GM10847 (cell line): Measurements from ENCODE around the gene BICD2.

Experiments used
- POLR2A ChIP-seq: IDR thresholded peaks from 2 replicates; pipeline ENCODE4 v1.6.1; 2011; ENCODE audit not compliant: insufficient read length; ENCODE audit errors: extremely low read depth

Gene BICD2

DNA sequence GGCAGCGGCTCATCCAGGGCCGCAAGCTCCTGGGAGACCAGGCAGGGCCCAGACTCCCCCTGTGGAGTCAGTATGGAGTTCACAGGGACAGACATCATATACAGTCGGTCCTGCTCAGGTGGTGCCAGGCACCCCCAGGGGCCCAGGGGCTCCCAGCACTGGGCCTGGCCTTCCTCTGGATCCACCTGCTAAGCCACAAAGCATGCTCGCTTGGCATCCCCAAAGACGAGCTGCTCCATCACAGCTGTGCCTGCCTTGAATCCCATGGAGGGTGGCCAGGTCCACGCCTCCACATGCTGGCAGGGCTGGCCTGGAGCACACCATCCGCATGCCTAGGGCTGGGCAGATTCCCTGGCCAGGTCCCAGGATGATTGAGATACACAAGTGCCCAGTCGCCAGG, 4.6 kb downstream of the BICD2 start:
- TF ChIP-seq POLR2A = no peak

- no peak for TF ChIP-seq POLR2A
Observed at GRCh38 chr9:92759446-92759845, 5.2 kb downstream of the BICD2 start.

- no peak for TF ChIP-seq POLR2A
Observed at GRCh38 chr9:92756792-92757191, 7.8 kb downstream of the BICD2 start.

- TF ChIP-seq POLR2A = no peak
Observed at GRCh38 chr9:92754091-92754745, 10.4 kb downstream of the BICD2 start.

GRCh38 chr9:92752812-92753404, 11.7 kb downstream of the BICD2 start:
- no peak for TF ChIP-seq POLR2A

DNA sequence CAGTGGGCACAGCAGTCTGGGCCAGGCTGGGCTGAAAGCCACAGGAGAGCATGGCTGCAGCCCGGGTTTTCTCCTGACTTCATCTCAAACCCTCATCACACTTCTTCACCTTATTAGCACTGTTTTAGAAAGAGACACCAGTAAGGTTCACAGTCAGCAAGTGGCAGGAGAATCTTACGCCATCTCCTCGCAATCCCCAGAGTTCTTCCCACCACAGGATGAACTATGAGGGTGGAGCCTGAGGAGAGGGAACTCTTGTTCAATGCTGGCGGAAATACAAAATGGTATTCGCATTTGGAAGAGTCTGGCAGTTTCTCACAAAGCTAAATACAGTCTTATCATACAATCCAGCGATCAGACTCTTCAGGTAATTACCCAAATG, 14.7 kb downstream of the BICD2 start:
- no peak for TF ChIP-seq POLR2A

DNA sequence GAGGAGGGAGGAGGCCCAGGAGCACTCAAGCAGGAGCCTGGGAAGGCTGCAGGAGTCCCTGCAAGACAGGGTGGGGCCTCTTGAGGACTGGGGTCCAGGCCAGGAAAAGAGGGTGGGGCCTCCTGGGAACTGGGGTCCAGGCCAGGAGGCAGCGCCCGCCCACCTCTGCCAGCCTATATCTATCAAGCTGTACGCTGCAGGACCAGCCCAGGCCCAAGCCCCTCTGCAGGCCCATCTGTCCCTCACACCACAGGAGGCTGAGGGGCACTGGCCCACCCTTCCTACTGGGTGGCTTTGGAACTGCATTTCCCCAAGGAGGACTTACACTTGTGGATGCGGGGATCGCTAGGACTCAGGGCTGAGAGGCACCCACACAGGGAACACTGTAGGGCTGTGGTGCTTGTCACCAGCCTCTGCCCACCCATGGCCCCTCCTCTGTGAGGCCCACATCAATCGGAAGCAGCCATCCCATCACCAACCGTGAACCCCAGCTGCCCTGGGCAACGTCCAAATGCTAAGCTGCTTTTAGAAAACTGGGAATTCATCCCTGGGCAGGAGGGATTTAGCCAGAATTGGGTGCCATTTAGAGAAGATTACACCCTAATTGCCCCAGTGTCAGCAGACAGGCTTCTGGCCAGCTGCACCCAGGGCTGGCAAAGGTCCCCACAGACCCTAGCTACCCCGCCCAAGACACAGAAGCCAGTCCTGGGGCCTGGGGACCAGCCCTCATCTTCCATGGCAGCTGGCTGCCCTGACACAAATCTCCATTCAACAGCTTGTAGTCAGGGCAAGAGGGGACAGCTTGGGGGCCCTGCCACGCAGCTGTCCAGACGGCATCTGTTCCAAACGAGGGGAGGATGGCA, 15.3 kb downstream of the BICD2 start:
- no peak for TF ChIP-seq POLR2A

DNA sequence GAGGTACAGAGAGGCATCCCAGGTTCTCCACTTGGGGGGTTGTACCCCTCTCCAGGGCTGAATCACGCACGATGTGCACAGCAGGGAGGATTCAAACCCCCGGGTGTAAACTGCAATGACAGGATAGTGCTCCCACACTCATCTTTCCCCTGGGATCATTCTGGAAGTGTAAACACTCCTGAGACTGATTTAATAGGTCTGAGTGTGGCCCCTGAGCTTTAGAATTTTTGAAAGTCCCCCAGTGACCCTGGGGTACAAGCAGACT, 16.5 kb downstream of the BICD2 start:
- no peak for TF ChIP-seq POLR2A

DNA sequence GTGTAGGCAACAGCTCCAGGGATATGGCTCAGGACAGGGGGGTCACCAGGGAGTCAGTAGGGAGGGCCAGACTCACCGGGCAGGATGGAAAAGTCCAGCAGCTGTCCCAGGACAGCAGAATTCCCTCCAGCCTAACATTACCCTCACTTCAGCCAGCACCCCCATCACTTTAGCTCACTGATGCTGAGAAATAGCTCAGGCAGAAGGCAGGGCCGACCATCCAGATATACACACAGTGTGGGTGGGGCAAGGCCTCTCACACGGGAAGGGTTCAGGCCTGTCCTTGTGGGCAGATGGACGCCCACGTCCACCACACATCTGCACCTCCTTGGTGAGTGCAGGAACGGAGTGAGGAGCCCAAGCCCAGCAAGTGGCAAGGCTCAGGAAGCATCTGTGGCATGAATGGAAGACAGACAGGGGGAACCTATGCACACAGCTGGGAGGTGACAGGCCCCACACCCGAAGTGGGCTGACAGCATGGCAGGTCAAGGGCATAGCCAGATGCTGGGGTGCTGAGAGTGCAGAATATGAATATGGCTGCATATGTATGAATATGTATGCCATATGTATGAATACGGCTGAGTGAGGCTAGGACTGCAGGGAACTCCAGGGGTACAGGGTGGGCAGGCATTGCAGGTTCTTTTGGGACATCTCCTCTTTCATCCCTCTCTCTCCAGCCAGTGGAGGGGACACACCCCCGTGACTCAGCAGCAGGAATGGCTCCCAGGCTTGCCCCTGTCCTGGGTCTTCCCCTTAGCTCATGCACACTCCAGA, 17.0 kb downstream of the BICD2 start:
- TF ChIP-seq POLR2A = no peak

GRCh38 chr9:92746567-92747458, 17.8 kb downstream of the BICD2 start:
- TF ChIP-seq POLR2A = no peak

GRCh38 chr9:92745881-92746280, 18.8 kb downstream of the BICD2 start:
- no peak for TF ChIP-seq POLR2A

- no peak for TF ChIP-seq POLR2A
Observed at GRCh38 chr9:92745331-92745730, 19.3 kb downstream of the BICD2 start.

- no peak for TF ChIP-seq POLR2A
Observed at GRCh38 chr9:92740969-92741368, 23.7 kb downstream of the BICD2 start.

DNA sequence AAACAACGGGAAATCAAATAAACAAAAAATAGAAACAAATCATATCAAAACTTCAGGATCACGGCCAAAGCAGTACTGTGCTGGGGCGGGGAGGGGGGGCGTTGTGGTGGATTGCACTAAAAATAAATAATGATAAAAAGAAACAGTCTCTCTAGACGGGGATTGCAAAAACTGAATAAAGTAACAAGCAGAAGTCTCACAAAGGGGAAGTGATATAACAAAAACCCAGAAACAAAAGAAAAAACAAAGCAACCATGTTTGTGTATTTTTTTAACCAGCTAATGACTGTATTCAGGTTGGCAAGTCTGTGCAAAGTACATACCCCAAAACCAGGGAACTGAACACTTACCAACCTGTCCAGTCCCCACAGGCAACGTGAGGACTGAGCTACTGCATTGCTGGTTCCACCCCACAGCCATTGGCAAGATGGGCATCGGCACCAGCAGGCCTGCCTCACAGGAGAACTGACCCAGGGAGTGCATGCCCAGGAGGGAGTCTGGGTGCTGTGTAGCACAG, 24.1 kb downstream of the BICD2 start:
- no peak for TF ChIP-seq POLR2A
